HG03095 (cell line): ENCODE results near the gene FOXP4.
"Not testable (repeated sequence)": the region's sequence is repeated elsewhere in the genome, so short reads cannot be mapped to it uniquely, and the experiment has no call there.

Experiments
- ATAC-seq: cut with Tn5 transposase; IDR thresholded peaks from one replicate; pipeline ENCODE4 v1.9.1; 2021; ENCODE audit warnings: moderate library complexity; ENCODE audit not compliant: unreplicated experiment

Gene FOXP4

DNA sequence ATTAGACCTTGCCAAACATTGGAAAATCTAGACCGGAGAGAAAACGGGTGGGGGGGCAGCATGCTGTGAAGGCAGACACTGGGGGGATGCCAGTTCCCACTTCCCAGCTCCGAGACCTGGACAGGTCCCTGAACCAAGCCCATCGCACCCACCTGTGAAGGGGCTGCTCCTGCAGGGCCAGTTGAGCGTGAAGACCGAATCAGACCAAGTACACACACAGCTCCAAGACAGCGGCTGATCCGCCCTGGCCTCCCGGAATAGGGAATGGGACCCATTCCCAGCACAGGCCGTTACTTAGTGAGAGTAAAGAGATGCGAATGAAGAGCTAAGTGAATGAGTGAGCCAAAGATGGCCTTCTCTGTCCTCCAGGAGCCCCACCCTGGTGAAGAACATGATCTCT, 50.6 kb downstream of the FOXP4 start:
- no peak for ATAC-seq

- no peak for ATAC-seq
Measured at GRCh38 chr6:41597246-41598000, 51.2 kb downstream of the FOXP4 start.

- ATAC-seq: no peak
Measured at GRCh38 chr6:41598670-41599014, 52.5 kb downstream of the FOXP4 start.

DNA sequence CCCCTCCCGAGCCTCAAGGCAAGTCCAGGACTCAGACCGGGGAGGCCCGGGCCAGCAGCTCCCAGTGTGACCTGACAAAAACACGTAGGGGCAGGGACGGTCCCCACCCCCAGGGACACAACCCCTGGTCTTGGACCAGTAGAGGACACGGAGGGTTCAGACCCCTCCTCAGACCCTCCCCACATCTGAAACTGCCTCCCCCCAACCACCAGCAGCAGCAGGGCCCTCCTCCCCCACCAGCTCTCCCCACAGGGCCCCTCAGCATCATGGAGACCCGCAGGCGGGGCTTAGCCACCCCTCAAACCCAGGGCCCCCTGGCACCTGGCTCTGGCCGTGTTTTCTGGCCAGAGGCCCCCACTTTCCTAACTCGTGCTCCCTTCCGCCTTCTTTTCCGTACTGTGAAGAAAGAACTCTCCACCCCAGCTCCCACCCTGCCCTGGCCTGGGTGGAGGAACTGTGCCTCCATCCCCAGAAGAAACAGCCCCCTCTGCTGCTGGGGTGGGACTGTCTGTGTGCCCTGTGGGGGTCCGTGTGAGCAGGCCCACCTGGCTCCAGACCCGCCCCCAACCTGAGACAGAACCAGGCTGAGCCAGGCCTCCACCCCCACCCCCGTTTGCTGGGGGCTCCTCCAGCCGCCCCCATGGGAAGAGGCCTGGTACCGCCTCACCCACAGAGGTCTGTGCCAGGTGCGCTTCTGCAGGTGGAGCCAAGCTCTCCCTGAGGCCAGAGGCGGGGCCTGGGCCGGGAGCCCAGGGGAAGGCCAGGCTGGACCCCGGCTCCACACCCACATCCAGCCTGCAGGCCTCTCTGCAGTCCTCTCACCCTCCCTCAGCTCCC, 53.1 kb downstream of the FOXP4 start:
- ATAC-seq: no peak

DNA sequence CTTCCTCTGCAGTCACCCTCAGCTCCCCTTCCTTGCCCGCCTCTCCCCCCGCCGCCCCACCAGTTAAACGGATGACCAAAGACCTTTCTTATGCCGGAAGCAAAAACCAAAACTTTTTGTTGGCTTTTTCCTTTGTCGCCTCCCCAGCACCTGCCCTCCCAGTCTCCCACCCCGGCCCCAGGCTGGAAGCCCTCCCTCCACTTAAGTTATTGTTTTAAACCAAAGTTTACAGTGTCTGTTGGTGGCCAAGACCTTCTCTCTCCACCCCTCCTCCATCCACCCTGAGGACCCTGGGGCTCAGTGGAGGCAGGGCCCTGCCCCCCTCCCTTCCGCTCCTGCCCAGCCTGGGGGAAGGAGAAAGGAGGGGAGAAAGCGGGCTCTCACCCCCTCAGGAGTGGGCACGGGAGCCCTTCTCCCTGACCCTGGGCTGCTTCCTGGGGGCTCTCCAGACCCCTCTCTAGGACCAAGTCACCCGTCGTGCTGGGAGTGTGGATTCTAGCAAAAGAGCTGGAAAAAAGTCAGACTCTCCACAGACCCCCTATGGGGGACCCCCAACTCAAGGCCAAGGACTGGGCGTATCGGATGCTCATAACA, 53.8 kb downstream of the FOXP4 start:
- no peak for ATAC-seq

DNA sequence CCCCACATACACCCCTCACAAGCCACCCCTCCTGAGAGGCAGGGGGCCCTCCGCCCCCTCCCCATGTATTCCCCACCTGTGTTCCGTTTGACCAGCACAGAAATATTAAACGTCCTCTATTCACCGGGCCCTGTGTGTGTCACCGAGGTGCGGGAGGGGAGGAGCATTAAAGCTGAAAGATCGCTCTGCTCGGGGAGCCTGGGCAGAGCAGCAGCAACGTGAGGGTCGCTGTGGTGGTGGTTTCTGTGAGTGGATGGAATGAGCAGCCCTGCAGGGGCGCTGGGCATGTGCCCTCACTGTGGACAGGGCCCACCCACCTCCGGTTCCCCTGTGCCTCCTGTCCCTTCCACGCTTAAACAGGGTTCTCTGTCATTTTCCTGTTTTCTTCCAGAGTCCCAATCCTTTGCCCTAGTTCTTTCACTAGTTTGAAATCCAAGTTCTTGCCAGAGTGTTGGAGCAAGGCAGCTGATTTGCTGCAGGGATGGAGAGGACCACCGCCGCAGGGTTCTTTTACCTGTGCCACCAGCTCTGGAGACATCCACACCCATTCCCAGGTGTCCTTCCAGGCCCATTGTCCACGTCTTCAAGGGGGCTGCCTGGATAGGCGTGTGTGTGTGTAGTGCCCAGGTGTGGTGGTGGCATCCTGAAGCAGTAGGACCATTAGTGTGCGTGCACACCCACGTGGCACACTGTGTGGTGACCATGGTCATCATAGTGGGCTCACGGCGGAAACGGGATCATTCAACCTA, 54.5 kb downstream of the FOXP4 start:
- ATAC-seq: no peak

DNA sequence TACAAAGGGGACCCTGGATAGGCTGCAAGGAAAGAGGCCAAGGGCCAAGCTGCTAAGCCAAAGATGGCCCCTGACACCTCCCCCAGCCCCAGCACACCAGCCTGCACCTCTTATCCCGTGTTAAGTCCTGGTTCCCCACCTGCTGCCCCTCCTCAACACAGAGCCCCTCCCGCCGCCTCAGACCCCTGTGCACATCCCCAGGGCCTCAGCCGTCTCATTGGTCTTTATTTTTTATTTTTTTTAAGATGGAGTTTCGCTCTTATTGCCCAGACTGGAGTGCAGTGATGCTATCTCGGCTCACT, 55.0 kb downstream of the FOXP4 start:
- no peak for ATAC-seq

DNA sequence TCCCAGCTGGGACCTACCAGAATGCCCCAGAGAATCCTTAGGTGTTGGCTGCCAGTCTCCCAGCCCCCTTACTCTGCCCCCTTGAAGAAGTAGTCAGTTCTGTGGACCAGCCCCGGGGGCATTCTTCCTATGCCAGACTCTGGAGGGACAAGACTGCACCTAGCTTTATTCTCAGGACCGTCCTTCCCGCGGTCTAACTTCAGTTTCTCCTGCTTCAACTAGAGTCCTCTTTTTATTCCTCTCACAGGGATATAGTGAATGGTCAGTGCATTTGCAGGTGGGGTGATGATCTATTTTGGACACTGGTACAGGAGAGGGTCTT, 56.2 kb downstream of the FOXP4 start:
- ATAC-seq: no peak

DNA sequence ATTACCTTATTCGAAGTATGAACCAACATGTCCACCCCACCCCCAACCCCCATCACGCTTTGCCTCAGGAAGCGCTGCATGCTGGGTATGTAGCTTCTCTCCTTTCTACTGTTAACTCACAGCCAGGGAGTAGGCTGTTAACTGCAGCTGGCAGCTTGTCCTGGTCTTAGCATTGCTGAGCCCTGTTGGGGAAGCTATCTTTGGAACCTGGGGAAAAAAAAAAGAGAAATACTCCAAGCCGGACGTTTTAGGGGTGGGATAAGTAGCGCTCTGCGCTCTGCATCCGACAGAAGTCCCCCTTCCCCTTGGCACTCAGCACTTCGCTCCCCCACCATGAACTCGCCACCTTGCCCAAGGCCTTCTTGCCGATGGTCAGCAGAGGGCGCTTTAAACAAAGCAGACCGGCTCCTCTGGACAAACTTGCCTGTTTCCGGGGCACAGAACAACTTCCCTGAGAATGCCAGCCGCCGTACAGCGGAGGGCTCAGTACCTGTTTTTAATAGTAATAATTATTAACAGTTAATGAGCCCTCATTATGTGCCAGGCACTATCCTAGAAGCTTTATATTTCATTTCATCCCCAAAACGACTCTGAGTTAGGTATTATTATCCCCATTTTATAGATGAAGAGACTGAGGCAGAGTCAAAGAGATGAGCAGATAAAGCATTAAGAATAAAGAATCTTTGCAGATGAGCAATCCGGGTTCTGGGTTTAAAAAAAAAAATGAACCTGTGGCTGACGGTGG, 56.9 kb downstream of the FOXP4 start:
- ATAC-seq: no peak

- ATAC-seq: no peak
Measured at GRCh38 chr6:41604006-41604405, 57.8 kb downstream of the FOXP4 start.

- no peak for ATAC-seq
Measured at GRCh38 chr6:41605649-41606048, 59.5 kb downstream of the FOXP4 start.

- ATAC-seq: no peak
Measured at GRCh38 chr6:41607036-41607435, 60.9 kb downstream of the FOXP4 start.

- no peak for ATAC-seq
Measured at GRCh38 chr6:41607736-41608135, 61.6 kb downstream of the FOXP4 start.

DNA sequence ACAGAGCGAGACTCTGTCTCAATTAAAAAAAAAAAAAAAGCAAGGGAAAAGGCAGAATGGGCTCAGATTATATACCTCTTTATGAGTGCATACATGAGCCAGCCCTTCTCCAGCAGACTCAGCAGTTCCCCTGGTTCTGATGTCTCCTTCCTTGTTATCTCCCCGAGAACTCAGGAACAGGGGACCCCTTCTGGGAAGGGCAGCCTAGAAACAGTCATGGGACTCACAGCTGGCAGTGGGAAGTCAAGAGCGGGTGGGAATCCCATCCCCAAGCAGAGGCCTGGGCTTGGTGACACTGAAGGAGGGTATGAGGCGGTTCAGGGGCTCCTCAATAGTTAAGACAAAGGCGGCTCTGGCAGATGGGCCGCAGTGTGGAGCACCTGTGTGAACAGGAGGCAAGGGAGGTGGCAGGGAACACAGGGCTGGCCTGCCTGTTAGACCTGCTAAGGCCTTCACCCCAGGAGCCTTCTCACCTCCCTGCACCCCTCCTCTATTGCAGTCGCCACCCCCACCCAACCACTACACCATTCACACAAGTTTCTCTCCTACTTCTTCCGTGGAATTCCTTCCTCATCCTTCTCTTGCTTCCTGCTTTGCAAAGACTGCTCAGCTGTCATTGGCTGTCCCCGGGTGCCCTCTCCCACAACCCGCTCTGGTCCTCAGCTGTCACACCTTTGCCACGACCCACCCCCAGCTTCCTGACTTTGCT, 62.4 kb downstream of the FOXP4 start:
- no peak for ATAC-seq

DNA sequence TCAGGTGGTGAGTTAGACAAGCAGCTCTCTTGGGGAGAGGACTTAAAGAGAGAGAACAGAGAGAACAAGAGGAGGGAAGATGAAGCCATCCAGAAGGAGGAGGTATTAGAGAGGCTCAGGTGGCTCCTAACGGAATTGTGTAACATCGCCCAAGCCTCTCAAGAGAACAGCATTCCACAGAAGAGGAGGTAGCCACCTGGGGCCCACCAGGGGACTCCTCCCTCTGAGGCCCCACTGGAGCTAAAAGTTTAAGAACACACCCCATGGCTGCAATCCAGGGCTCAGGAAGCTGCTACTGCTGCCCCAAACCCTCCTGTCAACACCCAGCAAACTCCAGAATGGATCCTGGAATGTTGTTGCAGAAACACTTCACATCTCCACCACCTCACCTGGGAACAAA, 68.5 kb downstream of the FOXP4 start:
- ATAC-seq: no peak

- ATAC-seq: no peak
Measured at GRCh38 chr6:41615311-41615710, 69.1 kb downstream of the FOXP4 start.

GRCh38 chr6:41618598-41618997, 72.4 kb downstream of the FOXP4 start:
- no peak for ATAC-seq

- ATAC-seq: not testable (repeated sequence)
Measured at GRCh38 chr6:41619193-41619592, 73.0 kb downstream of the FOXP4 start.

DNA sequence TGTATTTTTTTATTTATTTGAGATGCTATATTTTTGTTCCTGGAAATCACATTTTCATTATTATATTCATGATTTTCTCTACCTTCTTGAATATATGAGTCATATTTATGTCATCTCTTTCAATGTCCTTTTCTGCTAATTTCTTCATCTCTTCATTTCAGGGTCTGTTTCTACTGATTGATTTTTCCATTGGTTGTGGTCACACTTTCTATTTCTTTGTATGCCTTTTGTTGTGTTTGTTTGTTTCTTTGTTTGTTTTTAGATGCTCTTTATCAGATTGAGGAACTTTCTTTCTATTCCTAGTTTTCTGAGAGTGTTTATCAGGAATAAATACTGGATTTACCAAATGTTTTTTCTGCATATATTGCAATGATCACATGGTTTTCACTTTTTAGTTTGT, 75.2 kb downstream of the FOXP4 start:
- ATAC-seq: no peak

DNA sequence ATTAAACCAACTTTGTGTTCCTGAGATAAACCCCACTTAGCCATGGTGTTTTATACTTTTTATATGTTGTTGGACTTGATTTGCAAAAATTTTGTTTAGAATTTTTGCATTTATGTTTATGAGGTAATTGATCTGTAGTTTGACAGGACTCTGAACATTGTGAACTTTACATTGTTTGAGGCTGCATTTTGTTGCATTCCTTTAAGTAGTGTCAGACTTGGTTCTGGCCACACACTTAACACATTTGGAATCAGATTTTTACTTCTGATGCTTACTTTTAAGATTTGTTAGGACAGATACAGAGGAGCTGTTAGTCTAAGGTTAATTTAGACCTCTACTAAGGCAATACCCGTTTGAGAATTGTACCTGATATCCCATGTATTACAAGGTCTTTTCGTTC, 75.6 kb downstream of the FOXP4 start:
- no peak for ATAC-seq
